HEK293T (cell line): ENCODE data around the gene VAT1L.

Experiments
- ARNT ChIP-seq: fragments of 450-650 bp; IDR thresholded peaks from 2 replicates; pipeline ENCODE4 v1.6.1; 2017; ENCODE audit warnings: mild to moderate bottlenecking
- FOXK2 ChIP-seq: fragments of 450-650 bp; IDR thresholded peaks from 2 replicates; pipeline ENCODE4 v1.6.1; 2016; ENCODE audit warnings: mild to moderate bottlenecking
- FOXM1 ChIP-seq: fragments of 450-650 bp; IDR thresholded peaks from 2 replicates; pipeline ENCODE4 v1.6.1; 2017; ENCODE audit warnings: mild to moderate bottlenecking, borderline replicate concordance
- SP1 ChIP-seq: fragments of 450-650 bp; IDR thresholded peaks from 2 replicates; pipeline ENCODE4 v1.6.1; 2017

- TF ChIP-seq FOXK2: no peak
- TF ChIP-seq FOXM1: no peak
- TF ChIP-seq SP1: no peak
- no peak for TF ChIP-seq ARNT
Measured at GRCh38 chr16:77868052-77868451, 79.7 kb downstream of the VAT1L start.
